ENCODE data around the gene MOB3A.
A peak's percentile ranks its signal among the peaks of the same experiment; 100 is the strongest.

Gene MOB3A

GRCh38 chr19:2060884-2061494, 35.1 kb downstream of the MOB3A start (continued):
- no peak for TF ChIP-seq ZNF501 (tag by site-specific recombination; IDR thresholded peaks at IDR 0.05)
- TF ChIP-seq ZNF596 (tag by site-specific recombination; IDR thresholded peaks at IDR 0.05), result no peak
- no peak for TF ChIP-seq ZNF416 (tag by site-specific recombination; IDR thresholded peaks at IDR 0.05)
- no peak for TF ChIP-seq ZNF211 (tag by site-specific recombination; IDR thresholded peaks at IDR 0.05; ENCODE audit: low read depth)
- TF ChIP-seq ZBTB17 (tag by site-specific recombination; IDR thresholded peaks at IDR 0.05), result peak; percentile 68
- no peak for TF ChIP-seq REPIN1 (tag by site-specific recombination; IDR thresholded peaks at IDR 0.05; ENCODE audit: low read depth)
- no peak for TF ChIP-seq ZNF248 (tag by site-specific recombination; IDR thresholded peaks at IDR 0.05)
- TF ChIP-seq ZNF843 (tag by site-specific recombination; IDR thresholded peaks at IDR 0.05), result no peak
- no peak for TF ChIP-seq ZNF785 (tag by site-specific recombination; IDR thresholded peaks at IDR 0.05)
- TF ChIP-seq ZNF280D (tag by site-specific recombination; IDR thresholded peaks at IDR 0.05), result no peak
- peak; percentile 48; the same call in 1 of the 2 replicates for TF ChIP-seq ZNF341 (tag by site-specific recombination; IDR thresholded peaks at IDR 0.05; ENCODE audit: low read depth)
- no peak; the same call in 1 of the 2 replicates for TF ChIP-seq SP2 (tag by site-specific recombination; IDR thresholded peaks at IDR 0.05)
- TF ChIP-seq REST (tag by site-specific recombination; IDR thresholded peaks at IDR 0.05), result no peak
- no peak for TF ChIP-seq ZSCAN18 (tag by site-specific recombination; IDR thresholded peaks at IDR 0.05)
- no peak for TF ChIP-seq MYNN (tag by site-specific recombination; IDR thresholded peaks at IDR 0.05; ENCODE audit: borderline replicate concordance)
- TF ChIP-seq ZNF239 (tag by site-specific recombination; IDR thresholded peaks at IDR 0.05), result no peak
- TF ChIP-seq ZNF37A (tag by site-specific recombination; IDR thresholded peaks at IDR 0.05), result no peak
- TF ChIP-seq ZNF266 (tag by site-specific recombination; IDR thresholded peaks at IDR 0.05; ENCODE audit: low read depth), result no peak
- TF ChIP-seq, protein P1, sequence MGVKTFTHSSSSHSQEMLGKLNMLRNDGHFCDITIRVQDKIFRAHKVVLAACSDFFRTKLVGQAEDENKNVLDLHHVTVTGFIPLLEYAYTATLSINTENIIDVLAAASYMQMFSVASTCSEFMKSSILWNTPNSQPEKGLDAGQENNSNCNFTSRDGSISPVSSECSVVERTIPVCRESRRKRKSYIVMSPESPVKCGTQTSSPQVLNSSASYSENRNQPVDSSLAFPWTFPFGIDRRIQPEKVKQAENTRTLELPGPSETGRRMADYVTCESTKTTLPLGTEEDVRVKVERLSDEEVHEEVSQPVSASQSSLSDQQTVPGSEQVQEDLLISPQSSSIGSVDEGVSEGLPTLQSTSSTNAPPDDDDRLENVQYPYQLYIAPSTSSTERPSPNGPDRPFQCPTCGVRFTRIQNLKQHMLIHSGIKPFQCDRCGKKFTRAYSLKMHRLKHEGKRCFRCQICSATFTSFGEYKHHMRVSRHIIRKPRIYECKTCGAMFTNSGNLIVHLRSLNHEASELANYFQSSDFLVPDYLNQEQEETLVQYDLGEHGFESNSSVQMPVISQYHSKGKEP (tag by site-specific recombination; IDR thresholded peaks at IDR 0.05), result no peak
- no peak for TF ChIP-seq ZNF529 (tag by site-specific recombination; IDR thresholded peaks at IDR 0.05; ENCODE audit: insufficient replicate concordance)
- TF ChIP-seq KLF16 (tag by site-specific recombination; IDR thresholded peaks at IDR 0.05), result no peak
- TF ChIP-seq ZNF76 (tag by site-specific recombination; IDR thresholded peaks at IDR 0.05; ENCODE audit: borderline replicate concordance, low read depth), result no peak
- peak; percentile 84 for TF ChIP-seq ZBTB20 (tag by site-specific recombination; IDR thresholded peaks at IDR 0.05)
- TF ChIP-seq ZNF580 (tag by site-specific recombination; IDR thresholded peaks at IDR 0.05), result no peak
- no peak for TF ChIP-seq ZNF140 (tag by site-specific recombination; IDR thresholded peaks at IDR 0.05)
- 0 out of 2 replicates have a peak, but pooled peaks have one; percentile 22 for TF ChIP-seq BCL11A (tag by site-specific recombination; IDR thresholded peaks at IDR 0.05; ENCODE audit: low read depth)
- TF ChIP-seq ZNF404 (tag by site-specific recombination; IDR thresholded peaks at IDR 0.05), result no peak
- TF ChIP-seq ZNF202 (tag by site-specific recombination; IDR thresholded peaks at IDR 0.05; ENCODE audit: borderline replicate concordance), result no peak
- TF ChIP-seq KLF8 (tag by site-specific recombination; IDR thresholded peaks at IDR 0.05), result peak; percentile 62
- no peak for TF ChIP-seq ZBTB1 (tag by site-specific recombination; IDR thresholded peaks at IDR 0.05)
- TF ChIP-seq GLI2 (tag by site-specific recombination; IDR thresholded peaks at IDR 0.05; ENCODE audit: borderline replicate concordance, low read depth), result no peak
- no peak for TF ChIP-seq OVOL3 (tag by site-specific recombination; IDR thresholded peaks at IDR 0.05)

Data from HEK293 (cell line).